Measurements from ENCODE around the gene RASA2. TPM values are rescaled to one million over a fixed set of nuclear protein-coding genes. Genes with fewer than 3 reads are reported as not detected.

Gene RASA2
- total and polyA plus RNA-seq, 9 of the 15 experiments (the other 6 are each of a cell fraction or from before 2014, with no cell fraction given), result 2.0 to 12.8 (median 9.5) TPM

DNA sequence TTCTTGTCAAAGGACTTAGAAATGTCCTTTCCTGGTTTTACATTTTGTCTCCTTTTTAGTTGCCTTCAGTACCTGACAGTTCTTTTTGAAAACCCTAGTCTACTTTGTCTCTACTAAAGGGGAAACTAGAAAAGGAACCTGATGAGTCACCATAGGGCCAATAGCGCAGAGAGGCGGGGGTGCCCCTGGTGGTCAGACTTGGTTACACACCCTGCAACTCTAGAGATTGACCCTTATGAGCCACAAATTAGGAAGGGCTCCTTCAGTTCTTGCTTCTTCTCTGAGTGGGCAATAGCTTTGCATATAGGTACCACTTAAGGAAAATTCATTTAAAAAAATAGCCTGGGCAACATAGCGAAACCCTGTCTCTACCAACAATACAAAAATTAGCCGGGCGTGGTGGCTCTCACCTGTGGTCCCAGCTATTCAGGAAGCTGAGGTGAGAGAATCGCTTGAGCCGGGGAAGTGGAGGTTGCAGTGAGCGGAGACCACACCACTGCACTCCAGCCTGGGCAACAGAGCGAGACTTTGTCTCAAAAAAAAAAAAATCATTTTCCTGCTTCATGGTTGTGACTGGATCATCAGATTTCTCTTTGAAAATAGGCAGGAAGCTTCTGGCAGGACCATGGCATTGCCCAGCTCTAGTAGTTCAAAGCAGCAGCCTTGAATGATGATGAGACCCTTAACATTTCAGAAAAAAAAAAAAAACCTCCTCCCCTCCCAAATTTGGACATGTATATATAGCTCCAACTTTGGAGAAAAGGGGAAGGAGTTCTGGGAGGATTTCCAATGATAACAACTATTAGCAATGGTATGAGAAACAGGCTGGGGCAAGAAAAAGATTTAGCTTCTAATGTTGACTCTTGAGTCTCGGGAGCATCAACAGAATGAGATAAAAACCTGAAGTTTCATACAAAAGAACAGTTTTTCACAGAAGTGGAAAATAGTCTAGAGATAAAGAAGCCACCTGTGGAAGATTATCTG is 45.2 kb upstream of the RASA2 start (continued):
- TF ChIP-seq EWSR1 (IDR thresholded peaks at IDR 0.05; ENCODE audit: borderline replicate concordance, low read depth, partially characterized antibody) (peak; percentile 47), RCOR1 (IDR thresholded peaks at IDR 0.05; ENCODE audit: borderline replicate concordance in 1 of 2, low read depth in 2 of 2, low read length in 2 of 2) (0 out of 4 replicates have a peak, but pooled peaks of 1 of the 2 experiments have one; percentile 5), OTX1 (CRISPR knock-in tag; IDR thresholded peaks at IDR 0.05) (no peak), ESRRA (IDR thresholded peaks at IDR 0.05; ENCODE audit: borderline replicate concordance, low read depth) (no peak), ARNT (IDR thresholded peaks at IDR 0.05) (no peak), FOXA1 (IDR thresholded peaks at IDR 0.05; ENCODE audit: borderline replicate concordance) (no peak), BCL6 (CRISPR knock-in tag; IDR thresholded peaks at IDR 0.05) (no peak), GABPB1 (CRISPR knock-in tag; IDR thresholded peaks at IDR 0.05) (no peak), L3MBTL2 (IDR thresholded peaks at IDR 0.05) (no peak)
- TF ChIP-seq, protein P1, sequence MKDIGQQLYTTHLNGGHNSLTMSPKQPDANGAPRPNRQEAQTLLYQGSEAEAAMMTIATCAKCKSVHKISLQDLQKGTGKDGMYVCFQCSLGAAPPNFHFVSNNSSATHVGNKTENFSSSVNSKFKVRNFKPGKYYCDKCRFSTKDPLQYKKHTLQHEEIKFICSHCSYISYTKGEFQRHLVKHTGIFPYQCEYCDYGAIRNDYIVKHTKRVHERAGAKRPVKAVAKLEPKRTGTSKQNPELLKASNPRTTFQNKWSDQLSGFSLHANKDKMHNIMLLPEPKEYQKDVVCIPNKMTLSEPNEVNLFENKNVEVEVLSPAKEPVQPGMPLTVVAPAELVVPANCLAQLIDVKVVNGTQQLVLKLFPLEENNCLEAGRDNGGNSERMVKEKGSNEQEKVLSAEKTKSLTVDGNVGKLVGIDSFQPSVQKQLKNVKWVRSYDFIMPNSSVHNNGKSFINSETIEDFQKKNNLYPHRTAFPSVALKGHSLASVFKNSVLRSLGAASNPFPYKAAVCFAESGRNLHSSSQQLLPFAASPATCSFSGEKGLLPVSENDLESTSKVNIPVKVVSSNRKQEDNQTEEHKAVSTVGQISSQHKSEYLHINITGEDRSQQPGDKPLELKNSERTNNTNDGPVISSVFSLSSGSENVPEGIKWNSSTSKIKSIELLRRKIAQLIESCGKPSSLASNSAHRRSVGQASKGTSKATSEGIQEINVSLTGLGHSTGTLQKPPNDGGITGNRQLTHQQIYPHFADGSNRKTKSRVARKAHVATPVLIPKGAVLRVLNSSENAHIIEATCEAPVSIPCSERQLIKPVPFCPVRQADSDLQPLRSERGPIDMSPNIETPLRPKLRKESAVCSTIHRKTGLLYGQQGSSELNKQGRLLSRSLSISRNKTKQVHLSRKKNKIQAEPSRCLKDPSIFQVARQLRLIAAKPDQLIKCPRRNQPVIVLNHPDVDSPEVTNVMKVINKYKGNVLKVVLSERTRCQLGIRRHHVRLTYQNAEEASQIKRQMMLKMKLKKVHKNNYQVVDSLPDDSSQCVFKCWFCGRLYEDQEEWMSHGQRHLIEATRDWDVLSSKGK (CRISPR knock-in tag; IDR thresholded peaks at IDR 0.05), result no peak
- TF ChIP-seq, protein P2, sequence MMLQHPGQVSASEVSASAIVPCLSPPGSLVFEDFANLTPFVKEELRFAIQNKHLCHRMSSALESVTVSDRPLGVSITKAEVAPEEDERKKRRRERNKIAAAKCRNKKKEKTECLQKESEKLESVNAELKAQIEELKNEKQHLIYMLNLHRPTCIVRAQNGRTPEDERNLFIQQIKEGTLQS (IDR thresholded peaks at IDR 0.05), result peak; percentile 96
- TF ChIP-seq, protein P2 (CRISPR knock-in tag; conservative IDR thresholded peaks at IDR 0.05), result peak; percentile 89
- TF ChIP-seq, protein P3, sequence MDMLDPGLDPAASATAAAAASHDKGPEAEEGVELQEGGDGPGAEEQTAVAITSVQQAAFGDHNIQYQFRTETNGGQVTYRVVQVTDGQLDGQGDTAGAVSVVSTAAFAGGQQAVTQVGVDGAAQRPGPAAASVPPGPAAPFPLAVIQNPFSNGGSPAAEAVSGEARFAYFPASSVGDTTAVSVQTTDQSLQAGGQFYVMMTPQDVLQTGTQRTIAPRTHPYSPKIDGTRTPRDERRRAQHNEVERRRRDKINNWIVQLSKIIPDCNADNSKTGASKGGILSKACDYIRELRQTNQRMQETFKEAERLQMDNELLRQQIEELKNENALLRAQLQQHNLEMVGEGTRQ (CRISPR knock-in tag; IDR thresholded peaks at IDR 0.05), result no peak
- TF ChIP-seq, protein P4, sequence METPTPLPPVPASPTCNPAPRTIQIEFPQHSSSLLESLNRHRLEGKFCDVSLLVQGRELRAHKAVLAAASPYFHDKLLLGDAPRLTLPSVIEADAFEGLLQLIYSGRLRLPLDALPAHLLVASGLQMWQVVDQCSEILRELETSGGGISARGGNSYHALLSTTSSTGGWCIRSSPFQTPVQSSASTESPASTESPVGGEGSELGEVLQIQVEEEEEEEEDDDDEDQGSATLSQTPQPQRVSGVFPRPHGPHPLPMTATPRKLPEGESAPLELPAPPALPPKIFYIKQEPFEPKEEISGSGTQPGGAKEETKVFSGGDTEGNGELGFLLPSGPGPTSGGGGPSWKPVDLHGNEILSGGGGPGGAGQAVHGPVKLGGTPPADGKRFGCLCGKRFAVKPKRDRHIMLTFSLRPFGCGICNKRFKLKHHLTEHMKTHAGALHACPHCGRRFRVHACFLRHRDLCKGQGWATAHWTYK (CRISPR knock-in tag; IDR thresholded peaks at IDR 0.05), result no peak
- TF ChIP-seq, protein P5, sequence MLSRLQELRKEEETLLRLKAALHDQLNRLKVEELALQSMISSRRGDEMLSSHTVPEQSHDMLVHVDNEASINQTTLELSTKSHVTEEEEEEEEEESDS (CRISPR knock-in tag; IDR thresholded peaks at IDR 0.05), result no peak
- TF ChIP-seq, protein P6, sequence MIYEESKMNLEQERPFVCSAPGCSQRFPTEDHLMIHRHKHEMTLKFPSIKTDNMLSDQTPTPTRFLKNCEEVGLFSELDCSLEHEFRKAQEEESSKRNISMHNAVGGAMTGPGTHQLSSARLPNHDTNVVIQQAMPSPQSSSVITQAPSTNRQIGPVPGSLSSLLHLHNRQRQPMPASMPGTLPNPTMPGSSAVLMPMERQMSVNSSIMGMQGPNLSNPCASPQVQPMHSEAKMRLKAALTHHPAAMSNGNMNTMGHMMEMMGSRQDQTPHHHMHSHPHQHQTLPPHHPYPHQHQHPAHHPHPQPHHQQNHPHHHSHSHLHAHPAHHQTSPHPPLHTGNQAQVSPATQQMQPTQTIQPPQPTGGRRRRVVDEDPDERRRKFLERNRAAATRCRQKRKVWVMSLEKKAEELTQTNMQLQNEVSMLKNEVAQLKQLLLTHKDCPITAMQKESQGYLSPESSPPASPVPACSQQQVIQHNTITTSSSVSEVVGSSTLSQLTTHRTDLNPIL (CRISPR knock-in tag; IDR thresholded peaks at IDR 0.05), result no peak

All from K562 (cell line).